Left renal cortex interstitium (tissue), 4 donors: ENCODE data around the gene ITIH3. TPM values are rescaled to one million over a fixed set of nuclear protein-coding genes. Genes with fewer than 3 reads are reported as not detected.

Experiments used
- DNase-seq, 4 donors: peaks; one replicate each; pipeline ENCODE4 v3.0.0-alpha.2; 2013; ENCODE audit warnings: low read depth in 4 of 4, low spot score in 2 of 4, missing footprints in 1 of 4
- polyA plus RNA-seq, 4 donors: library from polyadenylated mRNA; unstranded; fragments of 120-200 nt; gene quantifications; one replicate each; pipeline ENCODE4 v1.2.1, GENCODE V29; 2013; ENCODE audit not compliant: insufficient read length in 4 of 4

ITIH3 gene
- polyA plus RNA-seq, 4 donors: 7.7 to 10.1 (median 8.0) TPM

- DNase-seq: no peak
Observed at GRCh38 chr3:52792413-52792812, 2.2 kb upstream of the ITIH3 start.

- DNase-seq: no peak
Observed at GRCh38 chr3:52792961-52793695, 1.5 kb upstream of the ITIH3 start.

GRCh38 chr3:52793702-52794611, 639 bp upstream of the ITIH3 start:
- DNase-seq: no peak

- DNase-seq: no peak
Observed at GRCh38 chr3:52795298-52795900, 803 bp downstream of the ITIH3 start.

- no peak for DNase-seq
Observed at GRCh38 chr3:52796411-52796810, 1.8 kb downstream of the ITIH3 start.

- DNase-seq: no peak
Observed at GRCh38 chr3:52798376-52798977, 3.9 kb downstream of the ITIH3 start.

GRCh38 chr3:52798978-52799476, 4.4 kb downstream of the ITIH3 start:
- no peak for DNase-seq

GRCh38 chr3:52800079-52800478, 5.5 kb downstream of the ITIH3 start:
- no peak for DNase-seq

GRCh38 chr3:52801839-52802238, 7.2 kb downstream of the ITIH3 start:
- no peak for DNase-seq

GRCh38 chr3:52805270-52806039, 10.9 kb downstream of the ITIH3 start:
- DNase-seq: no peak

GRCh38 chr3:52809149-52809548, 14.6 kb downstream of the ITIH3 start:
- no peak for DNase-seq

- no peak for DNase-seq
Observed at GRCh38 chr3:52809662-52810377, 15.2 kb downstream of the ITIH3 start.

- no peak for DNase-seq
Observed at GRCh38 chr3:52810923-52811322, 16.3 kb downstream of the ITIH3 start.

GRCh38 chr3:52811452-52812011, 16.9 kb downstream of the ITIH3 start:
- DNase-seq: no peak

GRCh38 chr3:52813810-52814209, 19.2 kb downstream of the ITIH3 start:
- no peak for DNase-seq

- DNase-seq: no peak
Observed at GRCh38 chr3:52816199-52816598, 21.6 kb downstream of the ITIH3 start.

GRCh38 chr3:52816654-52817053, 22.1 kb downstream of the ITIH3 start:
- DNase-seq: no peak

- DNase-seq: no peak
Observed at GRCh38 chr3:52817221-52817620, 22.6 kb downstream of the ITIH3 start.

- DNase-seq: no peak
Observed at GRCh38 chr3:52817860-52818259, 23.3 kb downstream of the ITIH3 start.
